BJ (cell line): ENCODE measurements around the gene NEURL1B. TPM values are rescaled to one million over a fixed set of nuclear protein-coding genes. Genes with fewer than 3 reads are reported as not detected.

ENCODE experiments used
- CTCF ChIA-PET: fragments of 350-600 bp; formaldehyde crosslinking; extraction: SDS; loops from one replicate; lab custom pipeline; 2021; ENCODE audit warnings: antibody characterized with exemption, inconsistent platforms; lab: Yijun Ruan, JAX
- POLR2A ChIA-PET: fragments of 300-600 bp; sonication (Branson Sonifier 250); formaldehyde crosslinking; extraction: SDS; loops from one replicate; lab custom pipeline; 2021; ENCODE audit warnings: antibody characterized with exemption; lab: Charles Lee
- DNase-seq: peaks from one replicate; pipeline ENCODE4 v3.0.0-alpha.2; 2011; ENCODE audit warnings: low read depth
- H3K27me3 ChIP-seq: 2 replicates; pipeline ENCODE4 v1.6.0; 2011; ENCODE audit warnings: low read length; ENCODE audit not compliant: control insufficient read depth, insufficient read depth
- H3K36me3 ChIP-seq: 2 replicates; pipeline ENCODE4 v1.5.1; 2011; ENCODE audit warnings: low read length; ENCODE audit not compliant: control insufficient read depth, insufficient read depth
- H3K4me3 ChIP-seq: 2 replicates; pipeline ENCODE4 v1.5.1; 2011; ENCODE audit warnings: low read depth, mild to moderate bottlenecking, control low read depth, low read length
- CTCF ChIP-seq: IDR thresholded peaks from 2 replicates; pipeline ENCODE4 v1.5.1; 2011; ENCODE audit warnings: low read depth, mild to moderate bottlenecking, control low read depth, inconsistent platforms, low read length, moderate library complexity; ENCODE audit not compliant: insufficient read depth
- polyA plus RNA-seq: library from polyadenylated mRNA; depleted of rRNA; stranded (reverse); fragments of >200 nt; gene quantifications from 2 replicates; pipeline ENCODE4 v1.2.3, GENCODE V29; 2011

The NEURL1B gene
- polyA plus RNA-seq, 1 experiment = 2.3 TPM

- CTCF ChIA-PET = interaction anchor here (1.1 kb wide), 1 partner anchor 199 kb away, joined by 3 read pairs; no protein-coding TSS in a partner anchor
- POLR2A ChIA-PET = no interaction called here
- H3K4me3 ChIP-seq = no peak overlapping the region
- no peaks in the 10 kb centered on the region for H3K27me3 ChIP-seq
- TF ChIP-seq CTCF = no peak
- H3K36me3 ChIP-seq = no peaks in the 10 kb centered on the region
- DNase-seq = no peak
Observed at GRCh38 chr5:172678902-172679301, 37.8 kb downstream of the NEURL1B start.

- ChIA-PET CTCF (interaction anchor here (0.9 to 1.1 kb wide), 2 partner anchors 17 to 200 kb away, joined by 3 to 4 read pairs; no protein-coding TSS in a partner anchor), POLR2A (no interaction called here)
- Histone ChIP-seq H3K36me3 (no peaks in the 10 kb centered on the region), H3K27me3 (no peaks in the 10 kb centered on the region), H3K4me3 (no peak overlapping the region)
- DNase-seq = no peak
- TF ChIP-seq CTCF = no peak
Observed at GRCh38 chr5:172679628-172680212, 38.7 kb downstream of the NEURL1B start.

- no peak for TF ChIP-seq CTCF
- ChIA-PET POLR2A (no interaction called here), CTCF (interaction anchor here (1.5 kb wide), 1 partner anchor 16 kb away, joined by 5 read pairs; no protein-coding TSS in a partner anchor)
- DNase-seq = no peak
- Histone ChIP-seq H3K27me3 (no peaks in the 10 kb centered on the region), H3K36me3 (no peaks in the 10 kb centered on the region), H3K4me3 (no peak overlapping the region)
Observed at GRCh38 chr5:172680921-172681320, 39.9 kb downstream of the NEURL1B start.

GRCh38 chr5:172681421-172681820, 40.4 kb downstream of the NEURL1B start:
- POLR2A ChIA-PET = no interaction called here
- H3K27me3 ChIP-seq = no peaks in the 10 kb centered on the region
- CTCF ChIA-PET = interaction anchor here (0.9 to 1.5 kb wide), 2 partner anchors 16 to 34 kb away, joined by 3 to 5 read pairs; no protein-coding TSS in a partner anchor
- TF ChIP-seq CTCF = no peak
- DNase-seq = no peak
- H3K4me3 ChIP-seq = no peak overlapping the region
- H3K36me3 ChIP-seq = no peaks in the 10 kb centered on the region

- no peak for TF ChIP-seq CTCF
- ChIA-PET POLR2A (no interaction called here), CTCF (interaction anchor here (1.9 to 2.7 kb wide), 2 partner anchors 14 to 31 kb away, joined by 6 to 19 read pairs; no protein-coding TSS in a partner anchor)
- no peak overlapping the region for H3K4me3 ChIP-seq
- DNase-seq = no peak
- no peaks in the 10 kb centered on the region for H3K36me3 ChIP-seq
- H3K27me3 ChIP-seq = no peaks in the 10 kb centered on the region
Observed at GRCh38 chr5:172683264-172683644, 42.2 kb downstream of the NEURL1B start.
